HUDEP-2 (cell line): ENCODE measurements around the gene CACNA1C.

Source experiments
- DNase-seq, 76 experiments: peaks; one replicate each; lab custom pipeline; 2025; ENCODE audit not compliant: unreplicated experiment in 76 of 76; lab: John Stamatoyannopoulos, UW

Gene CACNA1C

DNA sequence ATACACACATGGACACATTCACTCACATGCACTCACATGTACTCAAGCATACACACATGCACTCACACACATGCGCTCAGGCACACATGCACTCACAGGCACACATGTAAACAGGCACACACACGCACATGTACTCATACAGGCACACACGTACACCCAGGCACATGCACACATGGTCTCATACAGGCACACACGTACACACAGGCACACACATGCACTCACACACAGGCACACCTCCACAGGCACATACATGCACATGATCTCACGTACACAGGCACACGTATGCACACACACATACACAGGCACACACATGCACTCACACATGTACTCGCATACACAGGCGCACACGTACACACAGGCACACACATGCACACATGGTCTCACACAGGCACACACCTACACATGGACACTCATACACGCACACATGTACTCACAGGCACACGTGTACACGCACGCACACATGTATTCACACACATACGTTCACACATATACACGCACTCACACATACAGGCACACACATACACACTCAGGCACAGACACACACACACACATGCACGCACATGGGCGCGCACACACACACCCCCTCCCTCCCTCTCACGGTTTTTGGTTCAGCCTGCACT is 138.9 kb downstream of the CACNA1C start:
- no peak for DNase-seq

GRCh38 chr12:2192231-2192630 is 139.4 kb downstream of the CACNA1C start:
- no peak for DNase-seq

- no peak for DNase-seq
These were observed 141.3 kb downstream of the CACNA1C start for GRCh38 chr12:2194060-2194459.

GRCh38 chr12:2194571-2194970 is 141.8 kb downstream of the CACNA1C start:
- DNase-seq = no peak

- DNase-seq = no peak
These were observed 142.3 kb downstream of the CACNA1C start for GRCh38 chr12:2195085-2195484.

GRCh38 chr12:2198005-2198501 is 145.3 kb downstream of the CACNA1C start:
- no peak for DNase-seq

DNA sequence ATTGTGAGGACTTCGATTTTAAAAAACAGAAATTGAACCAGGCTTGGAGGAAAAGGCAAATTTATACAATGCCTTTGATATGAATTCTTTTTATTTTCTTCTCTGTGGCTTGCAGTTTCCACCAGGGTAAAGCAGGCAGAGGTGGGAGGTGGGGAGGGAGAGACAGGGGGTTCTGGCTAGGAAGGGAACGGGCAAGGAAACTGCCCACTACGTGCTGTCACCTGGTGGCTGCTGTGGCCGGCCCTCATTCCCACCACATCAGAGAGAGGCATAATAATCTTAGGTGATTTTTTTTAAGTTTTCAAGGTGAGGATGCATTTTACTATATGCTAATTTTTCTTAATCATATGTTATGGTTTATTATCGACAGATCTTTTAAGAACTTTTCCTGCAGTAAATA is 145.8 kb downstream of the CACNA1C start:
- no peak for DNase-seq

DNA sequence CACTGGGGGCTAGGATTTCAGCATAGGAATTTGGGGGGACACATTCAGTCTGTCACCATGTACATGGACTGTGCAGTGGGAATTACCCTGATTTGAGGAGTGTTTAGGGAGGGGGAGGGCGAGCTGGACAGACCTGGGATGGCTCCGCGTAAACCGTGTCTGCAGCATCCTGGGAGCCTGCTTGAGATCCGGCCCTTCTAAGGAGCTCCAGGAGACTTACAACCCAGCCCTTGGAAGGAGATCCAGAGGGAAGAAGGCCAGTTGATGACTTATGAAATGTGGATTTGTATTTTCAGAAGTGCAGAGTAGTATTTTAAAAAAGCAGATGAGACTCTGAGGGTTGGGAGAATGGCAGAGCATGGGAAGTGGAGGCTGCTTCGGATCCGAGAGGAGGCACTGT is 153.2 kb downstream of the CACNA1C start:
- DNase-seq = no peak

DNA sequence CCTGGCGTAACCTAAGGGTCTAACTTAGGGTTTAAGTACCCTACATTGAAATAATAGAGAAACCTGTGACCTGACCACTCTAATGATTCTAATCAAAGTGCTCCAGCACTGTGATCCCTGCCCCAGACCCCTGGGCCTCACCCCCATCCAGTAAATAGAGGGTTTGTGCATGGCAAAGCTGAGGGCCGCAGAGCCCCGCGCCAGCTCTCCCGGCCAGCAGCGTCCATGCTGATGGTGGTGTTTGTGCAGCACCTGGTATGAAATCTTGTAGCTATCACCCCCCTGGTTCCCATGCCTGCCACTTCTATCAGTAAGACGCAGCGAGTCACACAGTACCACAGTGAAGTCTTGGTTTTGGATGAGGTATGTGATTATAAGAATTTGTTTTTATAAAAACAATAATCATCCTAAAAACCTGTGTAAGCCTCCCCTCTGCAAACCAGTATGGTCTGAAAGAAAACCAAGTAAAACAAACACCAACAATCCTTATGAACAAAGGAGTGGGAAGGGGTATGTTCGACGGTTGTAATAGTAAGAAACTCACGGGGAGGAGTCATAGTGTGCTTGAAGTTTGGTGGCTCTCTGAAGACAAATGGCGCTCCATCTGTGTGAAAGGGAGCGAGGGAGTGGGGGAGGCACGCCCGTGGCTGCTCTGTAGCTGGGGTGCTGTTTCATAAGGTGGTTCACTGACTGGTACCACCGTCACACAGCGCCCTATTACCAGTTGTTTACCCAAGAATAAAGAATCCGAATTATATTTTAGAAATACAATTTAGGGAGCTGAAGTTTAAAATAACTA is 156.2 kb downstream of the CACNA1C start:
- DNase-seq = no peak

- no peak for DNase-seq
These were observed 158.3 kb downstream of the CACNA1C start for GRCh38 chr12:2211119-2211518.

- no peak for DNase-seq
These were observed 159.8 kb downstream of the CACNA1C start for GRCh38 chr12:2212537-2212936.

DNA sequence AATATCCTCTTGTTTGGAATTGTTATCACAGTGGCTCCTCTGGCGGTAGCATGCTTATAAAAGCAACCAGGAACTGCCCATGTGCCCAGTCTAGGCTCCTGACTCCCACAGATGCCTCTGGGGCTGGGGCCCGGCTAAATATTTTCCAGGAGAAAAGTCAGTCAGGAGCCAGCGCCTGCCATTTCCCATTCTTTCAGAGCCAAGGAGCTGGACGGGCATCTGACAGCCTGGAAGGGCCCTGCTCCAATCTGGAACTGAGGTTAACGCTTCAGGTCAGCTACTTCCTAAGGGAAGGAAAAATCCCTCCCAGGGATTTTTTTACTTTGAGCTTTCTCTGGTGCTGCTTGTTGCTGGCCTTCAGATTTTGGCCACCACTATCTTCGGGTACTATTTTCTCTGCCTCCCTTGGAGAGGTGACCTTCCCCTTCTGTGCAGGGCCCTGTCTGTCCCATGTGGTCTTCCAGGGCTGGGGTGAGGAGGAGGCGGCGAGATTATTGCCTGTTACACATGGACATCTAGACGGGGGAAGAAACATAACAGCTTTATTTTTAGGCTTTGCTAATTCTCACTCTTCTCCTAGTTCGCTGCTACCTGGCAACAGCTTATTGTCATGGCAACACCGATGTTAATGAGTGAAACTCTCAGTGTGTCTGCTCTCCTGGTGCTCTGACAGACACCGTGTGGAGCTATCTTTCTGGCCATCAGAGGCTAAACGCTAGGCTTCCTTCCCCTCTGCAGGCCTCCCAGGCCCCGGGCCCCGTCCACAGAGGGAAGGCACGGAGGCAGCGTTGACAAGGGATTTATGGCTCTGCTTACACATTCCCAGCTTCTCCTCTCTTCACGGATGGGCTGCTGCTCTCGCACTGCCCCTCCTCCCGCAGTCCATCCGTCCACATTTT is 160.4 kb downstream of the CACNA1C start:
- no peak for DNase-seq

DNA sequence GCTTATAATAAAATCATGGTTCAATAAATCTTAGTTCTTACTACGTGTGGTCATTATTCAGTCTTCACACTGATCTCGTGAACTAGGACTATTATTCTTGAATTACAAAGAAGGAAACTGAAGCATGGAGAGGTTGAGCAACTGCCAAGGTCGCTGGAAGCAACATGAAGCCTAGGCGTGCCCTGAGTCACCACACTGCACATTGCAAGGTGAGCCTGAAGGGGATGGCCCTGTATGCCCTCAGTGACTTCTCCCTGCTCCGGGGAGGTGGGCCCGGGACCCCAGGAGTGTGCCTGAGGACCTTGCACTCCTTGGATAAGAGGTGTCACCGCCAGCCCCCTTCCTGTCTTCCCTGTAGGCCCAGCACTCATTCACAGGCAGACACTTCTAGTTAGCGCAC is 161.6 kb downstream of the CACNA1C start:
- no peak for DNase-seq

DNA sequence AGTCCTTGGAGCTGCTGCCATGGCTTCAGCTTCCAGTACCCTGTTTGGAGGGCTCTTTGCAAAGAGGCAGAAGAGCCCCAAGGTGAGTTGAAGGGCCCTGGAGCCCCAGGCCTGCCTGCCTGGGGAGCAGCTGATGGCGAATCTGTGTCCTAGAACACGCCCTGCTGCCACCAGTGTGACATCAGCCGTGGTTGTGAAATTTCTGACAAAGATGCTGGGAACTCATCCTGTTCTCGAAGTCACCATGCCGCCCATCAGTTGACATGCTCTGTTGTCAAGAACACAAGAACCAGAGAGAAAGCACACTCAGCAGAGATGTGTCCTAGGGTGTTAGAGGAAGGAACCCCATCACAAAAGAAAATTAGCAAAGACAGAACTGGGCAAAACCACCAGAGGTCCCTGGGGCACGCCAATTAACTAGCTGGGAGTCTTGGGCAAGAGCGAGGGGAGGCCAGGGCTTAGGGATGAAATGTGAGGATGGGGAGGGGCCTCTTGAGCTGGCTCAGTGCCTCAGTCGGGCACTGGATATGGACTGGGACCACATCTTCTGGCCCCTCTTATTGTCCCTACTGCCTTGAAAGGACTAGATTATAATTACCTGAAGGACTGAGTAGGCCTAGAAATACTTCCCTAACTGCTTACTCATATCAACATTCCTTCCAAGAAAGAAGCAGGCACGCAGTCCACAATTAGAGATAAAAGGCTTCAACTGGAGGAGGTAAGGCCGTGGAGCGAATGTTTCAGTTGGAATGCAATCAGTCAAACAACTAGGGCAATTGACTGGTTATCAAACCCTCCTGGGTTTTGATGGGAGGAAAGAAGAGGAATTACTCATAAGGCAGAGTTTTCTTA is 163.1 kb downstream of the CACNA1C start:
- no peak for DNase-seq

DNA sequence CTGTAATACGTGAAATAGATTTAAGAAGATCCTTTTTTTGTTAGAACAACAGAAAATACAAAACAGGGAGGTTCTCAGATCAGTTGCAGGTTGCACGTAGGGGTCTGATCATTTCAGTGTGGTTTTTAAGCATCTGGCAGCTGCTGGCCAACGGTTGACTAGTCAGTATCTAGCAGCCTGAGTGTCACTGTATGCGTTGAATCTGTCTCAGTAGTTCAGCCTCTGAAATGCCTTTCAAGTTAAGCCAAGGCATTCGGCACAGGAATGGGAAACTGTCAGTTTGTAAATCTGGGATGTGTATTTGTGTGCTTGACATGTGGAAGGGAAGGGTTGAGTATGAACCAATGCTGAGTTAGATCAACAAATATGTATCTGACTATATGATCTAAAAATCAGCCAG is 165.9 kb downstream of the CACNA1C start:
- no peak for DNase-seq

DNA sequence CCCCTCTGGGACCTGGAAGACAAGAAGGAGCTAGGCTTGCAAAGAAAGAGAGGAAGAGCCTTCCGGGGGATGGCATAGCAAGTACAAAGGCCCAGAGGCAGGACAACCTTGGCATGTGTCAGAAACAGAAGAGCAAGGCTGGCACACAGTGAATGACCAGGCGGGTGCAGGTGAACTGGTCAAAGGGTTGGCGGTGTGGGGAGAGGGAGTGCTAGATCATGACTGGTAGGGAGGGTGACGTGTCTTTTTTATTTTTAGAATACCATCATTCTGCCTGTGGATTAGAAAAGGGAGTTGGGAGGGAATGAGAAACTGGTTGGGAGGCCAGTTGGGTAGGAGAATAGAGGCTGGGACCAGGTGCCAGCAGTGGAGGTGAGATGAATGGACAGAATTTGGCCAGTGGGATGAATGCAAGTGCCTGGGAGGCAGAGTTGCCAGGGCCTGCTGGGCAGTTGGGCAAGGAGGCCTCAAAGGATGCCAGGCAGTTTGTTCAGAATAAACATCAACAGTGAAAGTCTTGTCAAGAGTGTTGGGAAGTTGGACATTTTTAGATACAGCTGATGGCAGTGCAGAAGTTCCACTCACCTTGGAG is 168.3 kb downstream of the CACNA1C start:
- no peak for DNase-seq

GRCh38 chr12:2222691-2223090 is 169.9 kb downstream of the CACNA1C start:
- DNase-seq = no peak

- DNase-seq = no peak
These were observed 172.2 kb downstream of the CACNA1C start for GRCh38 chr12:2224961-2225360.

DNA sequence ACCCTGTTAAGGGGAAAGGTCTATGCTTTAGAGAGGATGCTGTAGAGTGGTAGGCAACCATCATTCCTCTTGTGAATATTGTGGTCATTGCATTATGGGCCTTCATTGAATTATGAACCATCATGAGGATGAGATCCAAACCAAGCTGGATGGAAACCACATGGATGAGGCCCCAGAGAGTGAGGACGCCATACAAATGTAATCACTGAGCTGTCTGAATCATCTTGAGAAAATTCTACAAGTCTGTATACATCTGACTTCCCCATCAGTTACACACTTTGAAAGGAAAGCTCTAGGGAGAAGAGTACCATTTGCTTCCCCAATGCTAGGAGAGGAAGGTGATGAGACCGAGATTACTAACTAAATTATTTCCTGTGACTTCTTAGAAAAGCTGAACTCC is 172.9 kb downstream of the CACNA1C start:
- DNase-seq = no peak

DNA sequence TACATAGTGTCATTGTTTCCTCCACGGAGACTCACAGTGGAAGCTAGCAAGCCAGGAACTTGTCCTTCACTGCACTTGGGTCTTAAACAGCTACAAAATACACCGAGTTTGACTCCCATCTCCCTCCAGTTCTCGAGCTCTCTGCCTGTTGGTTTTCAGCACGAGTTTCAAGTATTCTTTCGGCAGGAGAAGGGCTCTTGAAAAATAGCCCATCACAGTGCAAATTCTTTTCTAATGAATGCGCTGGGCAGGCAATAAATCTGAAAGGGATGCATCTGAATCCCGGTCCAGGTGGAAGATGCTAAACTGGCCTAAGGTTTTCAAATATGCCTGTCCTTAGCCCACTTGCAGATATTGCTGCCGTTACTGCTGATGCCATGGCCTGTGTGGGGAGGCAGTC is 173.9 kb downstream of the CACNA1C start:
- no peak for DNase-seq
